ENCODE data around the gene OGDHL. TPM values are rescaled to one million over a fixed set of nuclear protein-coding genes. Genes with fewer than 3 reads are reported as not detected.

The OGDHL gene
- polyA plus RNA-seq, 1 donor from 2014 or later, result 40.7 TPM

- H3K79me2 ChIP-seq (replicated peaks; ENCODE audit: insufficient read depth, low read length), result no peaks in the 10 kb centered on the region
- H3K27ac ChIP-seq (ENCODE audit: low read length), result no peak overlapping the region
- no peaks in the 10 kb centered on the region for H3K36me3 ChIP-seq (ENCODE audit: insufficient read depth, low read length)
- H3K27me3 ChIP-seq (ENCODE audit: insufficient read depth, low read depth, low read length), result peaks cover 10% of the 10 kb centered on the region
- H3K9me2 ChIP-seq (ENCODE audit: insufficient read depth, low read length), result no peaks in the 10 kb centered on the region
- H3K4me2 ChIP-seq (ENCODE audit: low read length), result no peak overlapping the region
- no peaks in the 10 kb centered on the region for H4K20me1 ChIP-seq (ENCODE audit: insufficient read depth)
- no peak overlapping the region for H3K4me3 ChIP-seq (ENCODE audit: low read length)
- TF ChIP-seq SMC3 (conservative IDR thresholded peaks at IDR 0.05; ENCODE audit: poor library complexity) (no peak), REST (IDR thresholded peaks at IDR 0.05; ENCODE audit: borderline replicate concordance) (no peak), EZH2 (IDR thresholded peaks at IDR 0.05; ENCODE audit: borderline replicate concordance, insufficient read depth, low read length, poor library complexity, severe bottlenecking) (no peak)
- H3F3A ChIP-seq (ENCODE audit: insufficient read depth, low read length, poor library complexity, severe bottlenecking), result no peaks in the 10 kb centered on the region
- H2AFZ ChIP-seq (ENCODE audit: low read depth, low read length), result no peak overlapping the region
- H3K9ac ChIP-seq (ENCODE audit: low read length), result no peak overlapping the region
- no peaks in the 10 kb centered on the region for H3K9me3 ChIP-seq (ENCODE audit: low read length)
Observed at GRCh38 chr10:49758249-49758930, 3.7 kb downstream of the OGDHL start.

- H3K9me2 ChIP-seq (ENCODE audit: insufficient read depth, low read length), result no peaks in the 10 kb centered on the region
- no peak overlapping the region for H3K9ac ChIP-seq (ENCODE audit: low read length)
- no peaks in the 10 kb centered on the region for H4K20me1 ChIP-seq (ENCODE audit: insufficient read depth)
- no peaks in the 10 kb centered on the region for H3K9me3 ChIP-seq (ENCODE audit: low read length)
- H2AFZ ChIP-seq (ENCODE audit: low read depth, low read length), result no peak overlapping the region
- H3K79me2 ChIP-seq (replicated peaks; ENCODE audit: insufficient read depth, low read length), result no peaks in the 10 kb centered on the region
- TF ChIP-seq CTCF (IDR thresholded peaks at IDR 0.05; ENCODE audit: poor library complexity, severe bottlenecking) (no peak), TAF1 (IDR thresholded peaks at IDR 0.05; ENCODE audit: low read depth) (no peak), REST (IDR thresholded peaks at IDR 0.05; ENCODE audit: borderline replicate concordance) (no peak), EP300 (conservative IDR thresholded peaks at IDR 0.05; ENCODE audit: poor library complexity, severe bottlenecking) (no peak), RAD21 (conservative IDR thresholded peaks at IDR 0.05) (no peak), MXI1 (conservative IDR thresholded peaks at IDR 0.05; ENCODE audit: poor library complexity, severe bottlenecking) (no peak)
- no peak overlapping the region for H3K27ac ChIP-seq (ENCODE audit: low read length)
- no peaks in the 10 kb centered on the region for H3F3A ChIP-seq (ENCODE audit: insufficient read depth, low read length, poor library complexity, severe bottlenecking)
- no peak overlapping the region for H3K4me2 ChIP-seq (ENCODE audit: low read length)
- no peaks in the 10 kb centered on the region for H3K27me3 ChIP-seq (ENCODE audit: insufficient read depth, low read depth, low read length)
- H3K4me3 ChIP-seq (ENCODE audit: low read length), result no peak overlapping the region
- no peaks in the 10 kb centered on the region for H3K36me3 ChIP-seq (ENCODE audit: insufficient read depth, low read length)
Observed at GRCh38 chr10:49756641-49757040, 5.5 kb downstream of the OGDHL start.

All from neural cell (in vitro differentiated cells).